ENCODE data around the gene NCOA3. TPM values are rescaled to one million over a fixed set of nuclear protein-coding genes. Genes with fewer than 3 reads are reported as not detected.

Gene NCOA3
- total RNA-seq, 4 donors from 2014 or later: 26.7 to 40.2 (median 34.5) TPM

GRCh38 chr20:47524015-47524784 is 22.5 kb downstream of the NCOA3 start:
- H3K4me1 ChIP-seq: peaks cover 0 to 26% (median 4%) of the 10 kb centered on the region in 3 donors
- no peak for TF ChIP-seq POLR2A (IDR thresholded peaks at IDR 0.05)
- TF ChIP-seq, protein P1, sequence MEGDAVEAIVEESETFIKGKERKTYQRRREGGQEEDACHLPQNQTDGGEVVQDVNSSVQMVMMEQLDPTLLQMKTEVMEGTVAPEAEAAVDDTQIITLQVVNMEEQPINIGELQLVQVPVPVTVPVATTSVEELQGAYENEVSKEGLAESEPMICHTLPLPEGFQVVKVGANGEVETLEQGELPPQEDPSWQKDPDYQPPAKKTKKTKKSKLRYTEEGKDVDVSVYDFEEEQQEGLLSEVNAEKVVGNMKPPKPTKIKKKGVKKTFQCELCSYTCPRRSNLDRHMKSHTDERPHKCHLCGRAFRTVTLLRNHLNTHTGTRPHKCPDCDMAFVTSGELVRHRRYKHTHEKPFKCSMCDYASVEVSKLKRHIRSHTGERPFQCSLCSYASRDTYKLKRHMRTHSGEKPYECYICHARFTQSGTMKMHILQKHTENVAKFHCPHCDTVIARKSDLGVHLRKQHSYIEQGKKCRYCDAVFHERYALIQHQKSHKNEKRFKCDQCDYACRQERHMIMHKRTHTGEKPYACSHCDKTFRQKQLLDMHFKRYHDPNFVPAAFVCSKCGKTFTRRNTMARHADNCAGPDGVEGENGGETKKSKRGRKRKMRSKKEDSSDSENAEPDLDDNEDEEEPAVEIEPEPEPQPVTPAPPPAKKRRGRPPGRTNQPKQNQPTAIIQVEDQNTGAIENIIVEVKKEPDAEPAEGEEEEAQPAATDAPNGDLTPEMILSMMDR (IDR thresholded peaks at IDR 0.05): no peak
- peaks cover 0 to 36% (median 0%) of the 10 kb centered on the region in 3 donors for H3K36me3 ChIP-seq
- no peak for DNase-seq
- H3K27ac ChIP-seq: peak overlapping the region in 1 of 4 donors; percentile 7
- intact Hi-C loops (cut with DNase I): no loop called here
- 64 to 73% methylated on average over 8 of the region's 8 CpGs for WGBS, 2 donors
- H3K9me3 ChIP-seq: peaks cover 0 to 25% (median 18%) of the 10 kb centered on the region in 3 donors
- no peaks in the 10 kb centered on the region for H3K27me3 ChIP-seq
- no peak overlapping the region for H3K4me3 ChIP-seq

GRCh38 chr20:47527004-47527800 is 25.5 kb downstream of the NCOA3 start:
- H3K27ac ChIP-seq: peak overlapping the region in 1 of 4 donors; percentile 16
- intact Hi-C loops (cut with DNase I): no loop called here
- H3K27me3 ChIP-seq: no peaks in the 10 kb centered on the region
- DNase-seq: no peak
- peaks cover 0 to 8% (median 0%) of the 10 kb centered on the region in 3 donors for H3K9me3 ChIP-seq
- H3K4me3 ChIP-seq: no peak overlapping the region
- TF ChIP-seq, protein P1 (IDR thresholded peaks at IDR 0.05): no peak
- TF ChIP-seq POLR2A (IDR thresholded peaks at IDR 0.05): no peak
- H3K4me1 ChIP-seq: peaks cover 0 to 30% (median 4%) of the 10 kb centered on the region in 3 donors
- peaks cover 0 to 18% (median 0%) of the 10 kb centered on the region in 3 donors for H3K36me3 ChIP-seq
- WGBS, 2 donors: 79 to 84% methylated on average over 5 of the region's 5 CpGs

GRCh38 chr20:47529840-47530239 is 28.2 kb downstream of the NCOA3 start:
- TF ChIP-seq, protein P1 (IDR thresholded peaks at IDR 0.05): no peak
- TF ChIP-seq POLR2A (IDR thresholded peaks at IDR 0.05): no peak
- H3K36me3 ChIP-seq: peaks cover 0 to 15% (median 0%) of the 10 kb centered on the region in 3 donors
- H3K27me3 ChIP-seq: no peaks in the 10 kb centered on the region
- no peak overlapping the region for H3K27ac ChIP-seq
- peaks cover 0 to 8% (median 0%) of the 10 kb centered on the region in 3 donors for H3K9me3 ChIP-seq
- DNase-seq: no peak
- WGBS, 2 donors: 67 to 70% methylated on average over 2 of the region's 2 CpGs
- H3K4me3 ChIP-seq: no peak overlapping the region
- intact Hi-C loops (cut with DNase I): no loop called here
- peaks cover 0 to 11% (median 0%) of the 10 kb centered on the region in 3 donors for H3K4me1 ChIP-seq

DNA sequence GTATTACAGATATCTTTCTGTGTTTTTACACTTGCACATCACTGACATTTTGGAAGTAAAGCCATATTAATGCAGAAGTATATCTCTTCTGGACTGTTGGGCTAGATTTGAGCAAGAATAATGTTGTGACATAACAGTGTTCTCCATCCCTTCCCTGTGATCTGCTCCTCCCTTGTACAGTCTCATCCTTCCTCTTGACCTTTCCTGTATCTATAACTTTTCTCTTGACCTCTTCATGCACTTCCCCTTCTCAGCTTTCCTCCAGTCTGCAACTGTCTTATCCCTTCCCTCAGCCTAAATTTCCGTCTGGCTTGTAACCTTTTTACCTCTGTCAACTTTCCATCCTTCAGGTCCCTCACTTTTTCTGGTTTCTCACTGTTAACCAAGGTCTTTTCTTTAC is 29.8 kb downstream of the NCOA3 start:
- no peak overlapping the region for H3K27ac ChIP-seq
- TF ChIP-seq POLR2A (IDR thresholded peaks at IDR 0.05): no peak
- peaks cover 0 to 11% (median 0%) of the 10 kb centered on the region in 3 donors for H3K4me1 ChIP-seq
- intact Hi-C loops (cut with DNase I): no loop called here
- 67 to 85% methylated on average over 1 of the region's 1 CpG for WGBS, 2 donors
- H3K4me3 ChIP-seq: no peak overlapping the region
- peaks cover 0 to 17% (median 0%) of the 10 kb centered on the region in 3 donors for H3K36me3 ChIP-seq
- no peak for DNase-seq
- peaks cover 0 to 6% (median 0%) of the 10 kb centered on the region in 3 donors for H3K9me3 ChIP-seq
- no peaks in the 10 kb centered on the region for H3K27me3 ChIP-seq

- WGBS, 2 donors: 77 to 90% methylated on average over 3 of the region's 3 CpGs
- Histone ChIP-seq H3K9me3 (peaks cover 0 to under 1% (median 0%) of the 10 kb centered on the region in 3 donors), H3K4me3 (no peak overlapping the region), H3K27me3 (no peaks in the 10 kb centered on the region), H3K36me3 (peaks cover 0 to 19% (median 0%) of the 10 kb centered on the region in 3 donors), H3K4me1 (peaks cover 0 to 11% (median 0%) of the 10 kb centered on the region in 3 donors), H3K27ac (no peak overlapping the region)
- no peak for DNase-seq
- intact Hi-C loops (cut with DNase I): no loop called here
- TF ChIP-seq, protein P1 (IDR thresholded peaks at IDR 0.05): no peak
- no peak for TF ChIP-seq POLR2A (IDR thresholded peaks at IDR 0.05)
These were observed 30.3 kb downstream of the NCOA3 start for GRCh38 chr20:47532002-47532401.

Measured in esophagus squamous epithelium (tissue), 5 donors.